K562 (cell line): ENCODE data around the gene PDCD10. TPM values are rescaled to one million over a fixed set of nuclear protein-coding genes. Genes with fewer than 3 reads are reported as not detected.

Source experiments
- ATAC-seq: fragments of 200-7000 bp; cut with Tn5 transposase; 3 replicates; pipeline ENCODE4 v1.9.1; 2020; ENCODE audit warnings: moderate library complexity
- BruUV-seq: library from RNA; stranded (reverse); fragments of 400-500 nt; replicated peaks from 2 replicates; lab custom pipeline; 2021; lab: Mats Ljungman, UMichigan
- CTCF ChIA-PET: fragments of 300-600 bp; formaldehyde crosslinking; extraction: SDS; loops from one replicate; lab custom pipeline; 2021; ENCODE audit warnings: low intra/inter-chr PET ratio; lab: Yijun Ruan, JAX
- POLR2A ChIA-PET: fragments of 300-600, 350-650 bp; sonication (Branson Sonifier 250); formaldehyde crosslinking; extraction: SDS; loops from one replicate; lab custom pipeline; 2021; ENCODE audit warnings: antibody characterized with exemption, inconsistent platforms; lab: Yijun Ruan, JAX
- DNase-seq, 4 experiments: peaks; one replicate each; pipeline versions ENCODE4 v3.0.0 to v3.0.0-alpha.2; 2011 to 2018; ENCODE audit warnings: low spot score in 3 of 4, mixed read lengths in 3 of 4; ENCODE audit errors: extremely low read depth in 1 of 4
- FAIRE-seq: peaks from 2 replicates; lab custom pipeline; 2011; peaks lifted over from hg19 to GRCh38; lab: Jason Lieb, UNC
- H2AFZ ChIP-seq: 2 replicates; pipeline ENCODE4 v1.6.0; 2011; ENCODE audit warnings: low read depth, low read length, control low read depth, inconsistent platforms
- H3K27ac ChIP-seq: fragments of 200-600 bp; 3 replicates; pipeline ENCODE4 v1.8.0; 2011; ENCODE audit warnings: low read depth, mild to moderate bottlenecking, control low read depth, inconsistent platforms, low read length, moderate library complexity, mixed read lengths; ENCODE audit errors: extremely low read depth
- H3K27me3 ChIP-seq, 2 experiments: fragments of 300-600 bp in 1 of 2; 2 replicates in 1 of 2; 3 replicates in 1 of 2; pipeline versions ENCODE4 v1.6.0 to v1.8.0; 2011; ENCODE audit warnings: inconsistent platforms in 2 of 2, low read length in 2 of 2, mild to moderate bottlenecking in 1 of 2, mixed read lengths in 1 of 2, moderate library complexity in 1 of 2; ENCODE audit not compliant: control insufficient read depth in 2 of 2, insufficient read depth in 2 of 2
- H3K36me3 ChIP-seq: fragments of 300-600 bp; 3 replicates; pipeline ENCODE4 v1.8.0; 2011; ENCODE audit warnings: mild to moderate bottlenecking, low read length, inconsistent platforms; ENCODE audit not compliant: control insufficient read depth, insufficient read depth
- H3K4me1 ChIP-seq, 2 experiments: fragments of 200-600 bp in 1 of 2; replicated peaks in 1 of 2; 2 replicates in 1 of 2; 3 replicates in 1 of 2; pipeline versions ENCODE4 v1.5.1 to v1.8.0; 2011; ENCODE audit warnings: inconsistent platforms in 2 of 2, low read length in 2 of 2, mild to moderate bottlenecking in 1 of 2, mixed read lengths in 1 of 2, moderate library complexity in 1 of 2; ENCODE audit not compliant: control insufficient read depth in 2 of 2, insufficient read depth in 2 of 2
- H3K4me2 ChIP-seq: 2 replicates; pipeline ENCODE4 v1.6.1; 2011; ENCODE audit warnings: low read length, control low read depth, inconsistent platforms, mixed read lengths; ENCODE audit not compliant: insufficient read depth
- H3K4me3 ChIP-seq: fragments of 200-600 bp; sonication (generic), shearing (Covaris generic); 2 replicates; pipeline ENCODE4 v1.5.1; 2016; ENCODE audit warnings: control low read depth, inconsistent platforms
- H3K79me2 ChIP-seq: fragments of 200-600 bp; 3 replicates; pipeline ENCODE4 v1.8.0; 2011; ENCODE audit warnings: low read length, inconsistent platforms; ENCODE audit not compliant: control insufficient read depth, insufficient read depth
- H3K9ac ChIP-seq, 2 experiments: 2 replicates each; pipeline versions ENCODE4 v1.6.0 to v1.6.1; 2011; ENCODE audit warnings: low read depth in 2 of 2, low read length in 2 of 2, control low read depth in 1 of 2, inconsistent platforms in 1 of 2, mild to moderate bottlenecking in 1 of 2, mixed read lengths in 1 of 2; ENCODE audit not compliant: insufficient read depth in 1 of 2
- H3K9me1 ChIP-seq: one replicate; pipeline ENCODE4 v1.6.0; 2011; ENCODE audit warnings: inconsistent platforms, mild to moderate bottlenecking, low read length, moderate library complexity; ENCODE audit not compliant: control insufficient read depth, insufficient read depth
- H3K9me3 ChIP-seq: replicated peaks from 2 replicates; pipeline ENCODE4 v1.5.1; 2011; ENCODE audit warnings: low read depth, low read length, inconsistent platforms; ENCODE audit not compliant: control insufficient read depth, insufficient read depth
- H4K20me1 ChIP-seq: replicated peaks from 2 replicates; pipeline ENCODE4 v1.6.1; 2011; ENCODE audit warnings: low read length, inconsistent platforms, mixed read lengths; ENCODE audit not compliant: control insufficient read depth, insufficient read depth
- CHCHD3 ChIP-seq: fragments of 250-450 bp; sonication (Bioruptor Pico); IDR thresholded peaks from 2 replicates; pipeline ENCODE4 v2.1.2; 2022; ENCODE audit warnings: mild to moderate bottlenecking
- ESRRB ChIP-seq: fragments of 250-450 bp; sonication (Bioruptor Pico); IDR thresholded peaks from 2 replicates; pipeline ENCODE4 v1.5.0; 2020; ENCODE audit warnings: mild to moderate bottlenecking, moderate library complexity, borderline replicate concordance
- KDM5B ChIP-seq: fragments of 200-600 bp; sonication (generic); IDR thresholded peaks from 2 replicates; pipeline ENCODE4 v1.6.1; 2012; ENCODE audit warnings: low read depth, mild to moderate bottlenecking, moderate library complexity, low read length, control low read depth, inconsistent platforms; ENCODE audit not compliant: insufficient replicate concordance
- WGBS: fragments of 100-300 bp; shearing (Covaris generic); methylation state at CpG from one replicate; pipeline ENCODE4 v1.1.6; 2016; ENCODE audit warnings: low coverage, mixed read lengths; ENCODE audit not compliant: insufficient coverage; ENCODE audit errors: missing lambda C conversion rate; 5-methylcytosine and 5-hydroxymethylcytosine counted together
- in situ Hi-C: fragments of 300-500 bp; cut with MboI; formaldehyde crosslinking; loops from 4 replicates; pipeline ENCODE4 v1.15.0; 2018; ENCODE audit warnings: inconsistent platforms, mixed read lengths
- intact Hi-C: fragments of 100-400 bp; cut with micrococcal nuclease; formaldehyde crosslinking; loops from 2 replicates; pipeline ENCODE4 v1.14.2; 2022
- polyA plus RNA-seq, 8 experiments: library from polyadenylated mRNA; depleted of rRNA in 4 of 8; stranded (reverse) in 5 of 8; unstranded in 3 of 8; fragments of >200 nt; fragmentation: Nextera tagmentation in 2 of 8; fragmentation: Illumina TruSeq in 1 of 8; extraction: Ambion mirVana in 2 of 8; extraction: Trizol in 1 of 8; gene quantifications; 2 replicates each; pipeline versions ENCODE4 v1.2.1 to v1.2.3, GENCODE V29; 2011 to 2014; ENCODE audit warnings: inconsistent platforms in 1 of 8, missing spikeins in 1 of 8
- total RNA-seq, 7 experiments: library from RNA; depleted of rRNA in 6 of 7; stranded (reverse); fragments of >200 nt in 6 of 7; fragmentation: Illumina TruSeq in 2 of 7; extraction: Trizol in 2 of 7; gene quantifications; 2 replicates each; pipeline versions ENCODE4 v1.2.1 to v1.2.3, GENCODE V29; 2011 to 2021; ENCODE audit warnings: low replicate concordance in 1 of 7
- TF ChIP-seq, protein P1 (sequence below): sonication (generic); formaldehyde crosslinking; IDR thresholded peaks from 2 replicates; pipeline ENCODE4 v1.8.0; 2022; ENCODE audit warnings: missing genetic modification reagents, mild to moderate bottlenecking, borderline replicate concordance

PDCD10 gene
- total and polyA plus RNA-seq, 9 of the 15 experiments (the other 6 are each of a cell fraction or from before 2014, with no cell fraction given) = 121 to 476 (median 232) TPM

DNA sequence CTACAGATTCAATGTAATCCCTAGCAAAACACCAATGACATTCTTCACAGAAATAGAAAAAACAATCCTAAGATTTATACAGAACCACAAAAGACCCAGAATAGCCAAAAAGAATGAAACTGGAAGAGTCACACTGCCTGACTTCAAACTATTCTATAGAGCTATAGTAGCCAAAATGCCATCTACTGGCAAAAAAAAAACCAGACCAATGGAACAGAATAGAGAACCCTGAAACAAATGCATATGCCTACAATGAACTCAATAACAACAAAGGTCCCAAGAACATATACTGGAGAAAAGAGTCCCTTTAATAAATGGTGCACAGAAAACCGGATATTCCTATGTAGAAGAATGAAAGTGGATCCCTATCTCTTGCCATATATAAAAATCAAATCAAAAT lies 19.8 kb downstream of the PDCD10 start:
- H3K4me3 ChIP-seq = no peak overlapping the region
- DNase-seq (no peak), ATAC-seq (peak; percentile 26; the same call in 2 of the 3 replicates), FAIRE-seq (no peak)
- in situ Hi-C loops (no loop called here), intact Hi-C loops (no loop called here)
- no TSS peak for BruUV-seq
- peaks cover 9 to 17% of the 10 kb centered on the region in 2 experiments; a peak in 4 of 5 replicates for H3K4me1 ChIP-seq
- no peak overlapping the region for H2AFZ ChIP-seq
- ChIA-PET CTCF (no interaction called here), POLR2A (interaction anchor here (0.6 to 2.0 kb wide), 2 partner anchors 9 to 19 kb away, joined by 3 to 8 read pairs; no protein-coding TSS in a partner anchor)
- 93% methylated on average over 1 of the region's 1 CpG for WGBS
- H3K27ac ChIP-seq = no peak overlapping the region
- H3K36me3 ChIP-seq = peaks cover 79% of the 10 kb centered on the region
- H3K79me2 ChIP-seq = peaks cover 100% of the 10 kb centered on the region
- H4K20me1 ChIP-seq = peaks cover 3% of the 10 kb centered on the region; the same call in 1 of the 2 replicates
- H3K9ac ChIP-seq = no peak overlapping the region
- no peaks in the 10 kb centered on the region for H3K9me3 ChIP-seq
- TF ChIP-seq, protein P1, sequence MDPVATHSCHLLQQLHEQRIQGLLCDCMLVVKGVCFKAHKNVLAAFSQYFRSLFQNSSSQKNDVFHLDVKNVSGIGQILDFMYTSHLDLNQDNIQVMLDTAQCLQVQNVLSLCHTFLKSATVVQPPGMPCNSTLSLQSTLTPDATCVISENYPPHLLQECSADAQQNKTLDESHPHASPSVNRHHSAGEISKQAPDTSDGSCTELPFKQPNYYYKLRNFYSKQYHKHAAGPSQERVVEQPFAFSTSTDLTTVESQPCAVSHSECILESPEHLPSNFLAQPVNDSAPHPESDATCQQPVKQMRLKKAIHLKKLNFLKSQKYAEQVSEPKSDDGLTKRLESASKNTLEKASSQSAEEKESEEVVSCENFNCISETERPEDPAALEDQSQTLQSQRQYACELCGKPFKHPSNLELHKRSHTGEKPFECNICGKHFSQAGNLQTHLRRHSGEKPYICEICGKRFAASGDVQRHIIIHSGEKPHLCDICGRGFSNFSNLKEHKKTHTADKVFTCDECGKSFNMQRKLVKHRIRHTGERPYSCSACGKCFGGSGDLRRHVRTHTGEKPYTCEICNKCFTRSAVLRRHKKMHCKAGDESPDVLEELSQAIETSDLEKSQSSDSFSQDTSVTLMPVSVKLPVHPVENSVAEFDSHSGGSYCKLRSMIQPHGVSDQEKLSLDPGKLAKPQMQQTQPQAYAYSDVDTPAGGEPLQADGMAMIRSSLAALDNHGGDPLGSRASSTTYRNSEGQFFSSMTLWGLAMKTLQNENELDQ (CRISPR knock-in tag) = no peak
- TF ChIP-seq ESRRB = no peak
- no peak for TF ChIP-seq KDM5B
- no peak for TF ChIP-seq CHCHD3 (CRISPR knock-in tag)
- TF ChIP-seq, all 486 proteins: peak for 0
- Histone ChIP-seq H3K27me3 (no peaks in the 10 kb centered on the region), H3K9me1 (no peaks in the 10 kb centered on the region), H3K4me2 (no peak overlapping the region)
